GM23338 (cell line): ENCODE measurements around the gene ZNF69. TPM values are rescaled to one million over a fixed set of nuclear protein-coding genes. Genes with fewer than 3 reads are reported as not detected.

Experiments used
- polyA plus RNA-seq: library from polyadenylated mRNA; unstranded; fragments of >200 nt; fragmentation: Nextera tagmentation; extraction: Ambion mirVana; gene quantifications from 2 replicates; pipeline ENCODE4 v1.2.1, GENCODE V29; 2016
- total RNA-seq: library from RNA; depleted of rRNA; stranded (reverse); fragments of >200 nt; shearing (Covaris generic); gene quantifications from 2 replicates; pipeline ENCODE4 v1.2.3, GENCODE V29; 2014; rRNA removed

ZNF69 gene
- total and polyA plus RNA-seq, 2 experiments from 2014 or later = 15.8 to 60.4 TPM

Other genes with a start within 250 kb of the ZNF69 start
- 3.0 and 7.1 TPM in 2 replicates for gene ZNF823, start 148.8 kb upstream of the ZNF69 start, total RNA-seq
- 1.0 and 1.3 TPM in 2 replicates for gene ZNF823, start 148.8 kb upstream of the ZNF69 start, polyA plus RNA-seq
- 0.52 and 1.1 TPM in 2 replicates for gene ZNF441, start 120.8 kb upstream of the ZNF69 start, total RNA-seq
- gene ZNF441, start 120.8 kb upstream of the ZNF69 start, polyA plus RNA-seq = 0.40 and 0.43 TPM in 2 replicates
- 1.1 and 1.3 TPM in 2 replicates for gene ZNF491, start 89.3 kb upstream of the ZNF69 start, total RNA-seq
- 0.32 and 0.61 TPM in 2 replicates for gene ZNF491, start 89.3 kb upstream of the ZNF69 start, polyA plus RNA-seq
- 6.1 and 9.3 TPM in 2 replicates for gene ZNF440, start 73.5 kb upstream of the ZNF69 start, total RNA-seq
- 2.3 and 2.5 TPM in 2 replicates for gene ZNF440, start 73.5 kb upstream of the ZNF69 start, polyA plus RNA-seq
- gene ZNF439, start 39.1 kb upstream of the ZNF69 start, total RNA-seq = 6.6 and 11.7 TPM in 2 replicates
- 3.5 and 4.5 TPM in 2 replicates for gene ZNF439, start 39.1 kb upstream of the ZNF69 start, polyA plus RNA-seq
- 9.3 and 13.6 TPM in 2 replicates for gene ZNF700, start 37.3 kb downstream of the ZNF69 start, total RNA-seq
- gene ZNF700, start 37.3 kb downstream of the ZNF69 start, polyA plus RNA-seq = 4.5 and 6.0 TPM in 2 replicates
- 0.87 and 2.2 TPM in 2 replicates for gene ZNF763, start 77.3 kb downstream of the ZNF69 start, total RNA-seq
- 0.61 and 1.7 TPM in 2 replicates for gene ZNF763, start 77.3 kb downstream of the ZNF69 start, polyA plus RNA-seq
- gene ZNF433, start 147.9 kb downstream of the ZNF69 start, total RNA-seq = 2.0 and 9.8 TPM in 2 replicates
- 3.4 and 4.1 TPM in 2 replicates for gene ZNF433, start 147.9 kb downstream of the ZNF69 start, polyA plus RNA-seq
- gene ZNF878, start 165.2 kb downstream of the ZNF69 start, total RNA-seq = 16.4 and 18.6 TPM in 2 replicates
- 7.5 and 8.7 TPM in 2 replicates for gene ZNF878, start 165.2 kb downstream of the ZNF69 start, polyA plus RNA-seq
- gene ZNF844, start 176.9 kb downstream of the ZNF69 start, total RNA-seq = 9.7 and 10.5 TPM in 2 replicates
- gene ZNF844, start 176.9 kb downstream of the ZNF69 start, polyA plus RNA-seq = 1.8 and 2.1 TPM in 2 replicates